C4-2B (cell line): ENCODE measurements around the gene FRMD4A.

Experiments
- ZFX ChIP-seq: fragments of 450-650 bp; IDR thresholded peaks from 2 replicates; pipeline ENCODE4 v1.6.1; 2017
- TF ChIP-seq, protein P1 (sequence below): fragments of 450-650 bp; conservative IDR thresholded peaks from 2 replicates; pipeline ENCODE4 v1.5.1; 2017; ENCODE audit warnings: mild to moderate bottlenecking

DNA sequence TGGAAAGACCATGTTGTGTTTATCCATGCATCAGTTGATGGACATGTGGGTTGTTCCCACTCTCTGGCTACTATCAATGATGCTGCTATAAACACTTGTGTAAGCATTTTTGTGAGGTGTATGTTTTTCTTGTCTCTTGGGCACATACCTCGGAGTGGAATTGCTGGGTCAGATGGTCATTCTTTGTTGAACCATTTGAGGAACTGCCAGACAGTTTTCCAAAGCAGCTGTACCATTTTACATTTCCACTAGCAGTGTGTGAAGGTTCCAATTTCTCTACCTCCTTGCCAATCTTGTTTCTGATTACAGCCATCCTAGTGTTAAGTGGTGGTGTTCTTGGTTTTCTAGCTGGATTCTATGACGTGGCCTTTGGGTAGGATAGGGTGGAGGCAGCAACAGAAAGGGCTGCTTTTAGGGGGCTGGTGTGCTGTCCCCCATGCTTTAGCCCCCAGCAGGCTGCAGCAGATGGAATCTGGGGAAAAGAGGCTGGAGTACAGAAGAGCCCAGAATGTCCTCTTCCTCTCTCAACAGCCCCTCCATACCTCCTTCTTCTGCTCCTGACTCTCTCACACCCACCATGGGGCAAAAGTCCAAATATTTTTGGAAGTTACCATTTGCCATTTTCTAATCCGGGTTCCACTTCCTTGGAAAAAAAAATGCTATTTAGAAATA, 352.7 kb downstream of the FRMD4A start:
- TF ChIP-seq, protein P1, sequence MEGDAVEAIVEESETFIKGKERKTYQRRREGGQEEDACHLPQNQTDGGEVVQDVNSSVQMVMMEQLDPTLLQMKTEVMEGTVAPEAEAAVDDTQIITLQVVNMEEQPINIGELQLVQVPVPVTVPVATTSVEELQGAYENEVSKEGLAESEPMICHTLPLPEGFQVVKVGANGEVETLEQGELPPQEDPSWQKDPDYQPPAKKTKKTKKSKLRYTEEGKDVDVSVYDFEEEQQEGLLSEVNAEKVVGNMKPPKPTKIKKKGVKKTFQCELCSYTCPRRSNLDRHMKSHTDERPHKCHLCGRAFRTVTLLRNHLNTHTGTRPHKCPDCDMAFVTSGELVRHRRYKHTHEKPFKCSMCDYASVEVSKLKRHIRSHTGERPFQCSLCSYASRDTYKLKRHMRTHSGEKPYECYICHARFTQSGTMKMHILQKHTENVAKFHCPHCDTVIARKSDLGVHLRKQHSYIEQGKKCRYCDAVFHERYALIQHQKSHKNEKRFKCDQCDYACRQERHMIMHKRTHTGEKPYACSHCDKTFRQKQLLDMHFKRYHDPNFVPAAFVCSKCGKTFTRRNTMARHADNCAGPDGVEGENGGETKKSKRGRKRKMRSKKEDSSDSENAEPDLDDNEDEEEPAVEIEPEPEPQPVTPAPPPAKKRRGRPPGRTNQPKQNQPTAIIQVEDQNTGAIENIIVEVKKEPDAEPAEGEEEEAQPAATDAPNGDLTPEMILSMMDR = no peak
- no peak for TF ChIP-seq ZFX
